ENCODE data around the gene GATD1. TPM values are rescaled to one million over a fixed set of nuclear protein-coding genes. Genes with fewer than 3 reads are reported as not detected.

GATD1 gene
- 37.6 and 47.2 TPM in 2 replicates for total RNA-seq

GRCh38 chr11:777288-778255 lies at the start of gene GATD1:
GATD1 (minus strand) TSS chr11:777487; CDS start chr11:777462, 25 bp downstream.
- no peak for DNase-seq (ENCODE audit: extremely low read depth, low read depth, low spot score)

- DNase-seq (ENCODE audit: extremely low read depth, low read depth, low spot score): no peak
Observed at GRCh38 chr11:826836-827145, 49.5 kb upstream of the GATD1 start.

- DNase-seq (ENCODE audit: extremely low read depth, low read depth, low spot score): no peak
Observed at GRCh38 chr11:826227-826621, 48.9 kb upstream of the GATD1 start.

- DNase-seq (ENCODE audit: extremely low read depth, low read depth, low spot score): no peak
Observed at GRCh38 chr11:825366-826226, 48.3 kb upstream of the GATD1 start.

GRCh38 chr11:824942-825341 lies 47.7 kb upstream of the GATD1 start:
- DNase-seq (ENCODE audit: extremely low read depth, low read depth, low spot score): no peak

GRCh38 chr11:824292-824880 lies 47.1 kb upstream of the GATD1 start:
- DNase-seq (ENCODE audit: extremely low read depth, low read depth, low spot score): no peak

GRCh38 chr11:823441-824291 lies 46.4 kb upstream of the GATD1 start:
- no peak for DNase-seq (ENCODE audit: extremely low read depth, low read depth, low spot score)

- DNase-seq (ENCODE audit: extremely low read depth, low read depth, low spot score): no peak
Observed at GRCh38 chr11:821512-822371, 44.5 kb upstream of the GATD1 start.

GRCh38 chr11:820655-821511 lies 43.6 kb upstream of the GATD1 start:
- DNase-seq (ENCODE audit: extremely low read depth, low read depth, low spot score): no peak

GRCh38 chr11:819943-820649 lies 42.8 kb upstream of the GATD1 start:
- DNase-seq (ENCODE audit: extremely low read depth, low read depth, low spot score): no peak

GRCh38 chr11:819129-819931 lies 42.0 kb upstream of the GATD1 start:
- DNase-seq (ENCODE audit: extremely low read depth, low read depth, low spot score): no peak

GRCh38 chr11:818396-819128 lies 41.3 kb upstream of the GATD1 start, which contains the start of gene PNPLA2:
PNPLA2 (plus strand) TSS chr11:818914; CDS start chr11:819719, 805 bp downstream.
- DNase-seq (ENCODE audit: extremely low read depth, low read depth, low spot score): no peak

- DNase-seq (ENCODE audit: extremely low read depth, low read depth, low spot score): no peak
Observed at GRCh38 chr11:816433-816779, 39.1 kb upstream of the GATD1 start.

- DNase-seq (ENCODE audit: extremely low read depth, low read depth, low spot score): no peak
Observed at GRCh38 chr11:815675-816432, 38.6 kb upstream of the GATD1 start.

- no peak for DNase-seq (ENCODE audit: extremely low read depth, low read depth, low spot score)
Observed at GRCh38 chr11:813456-814096, 36.3 kb upstream of the GATD1 start.
